TTC549 (cell line): ENCODE measurements around the gene GLIS1.

Experiments used
- FAIRE-seq: peaks from 2 replicates; lab custom pipeline; 2012; peaks lifted over from hg19 to GRCh38; lab: Jason Lieb, UNC

Gene GLIS1

DNA sequence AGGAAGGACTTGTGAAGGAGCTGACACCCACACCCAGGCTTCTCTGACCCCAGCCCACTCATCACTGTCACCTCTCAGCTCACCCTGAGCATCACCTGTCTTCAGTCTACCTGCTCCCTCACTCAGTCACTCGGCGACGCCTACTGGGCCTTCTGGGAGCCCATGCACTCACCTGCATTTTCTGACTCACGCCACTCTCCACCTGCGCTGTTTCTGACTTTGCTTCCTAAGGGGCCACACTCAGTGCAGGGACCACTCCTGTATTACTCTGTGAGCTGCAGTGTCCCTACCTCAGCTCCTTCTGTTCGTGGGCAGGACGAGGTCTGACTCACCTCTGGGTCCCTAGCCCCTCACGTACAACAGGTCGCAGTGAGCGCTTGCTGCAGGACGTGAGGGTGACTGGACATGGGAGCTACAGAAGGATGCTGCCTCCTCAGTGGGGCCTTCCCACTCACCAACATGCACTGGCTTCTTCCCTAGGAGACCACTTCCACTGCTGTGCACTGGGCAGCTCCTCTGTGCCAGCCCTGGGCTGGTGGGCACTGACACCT lies 102.3 kb downstream of the GLIS1 start:
- no peak for FAIRE-seq

- FAIRE-seq: no peak
Observed at GRCh38 chr1:53634571-53634979, 104.4 kb downstream of the GLIS1 start.

DNA sequence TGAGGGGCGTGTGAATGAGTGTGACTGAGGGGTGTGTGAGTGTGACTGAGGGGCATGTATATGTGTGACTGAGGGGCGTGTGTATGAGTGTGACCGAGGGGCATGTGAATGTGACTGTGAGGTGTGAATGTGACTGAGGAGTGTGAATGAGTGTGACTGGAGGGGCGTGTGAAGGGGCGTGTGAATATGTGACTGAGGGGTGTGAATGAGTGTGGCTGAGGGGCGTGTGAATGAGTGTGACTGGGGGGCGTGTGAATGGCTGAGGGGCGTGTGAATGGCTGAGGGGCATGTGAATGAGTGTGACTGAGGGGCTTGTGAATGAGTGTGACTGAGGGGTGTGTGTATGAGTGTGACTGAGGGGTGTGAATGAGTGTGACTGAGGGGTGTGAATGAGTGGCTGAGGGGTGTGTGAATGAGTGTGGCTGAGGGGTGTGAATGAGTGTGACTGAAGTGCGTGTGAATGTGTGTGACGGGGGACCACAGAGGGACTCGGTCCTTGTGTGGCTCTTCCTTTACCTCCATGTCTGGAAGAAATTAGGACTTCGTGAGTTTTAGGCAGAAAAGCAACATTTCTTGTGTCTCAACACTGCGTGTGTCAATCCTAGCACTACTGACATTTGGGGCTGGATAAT lies 105.8 kb downstream of the GLIS1 start:
- FAIRE-seq: no peak

- FAIRE-seq: no peak
Observed at GRCh38 chr1:53631622-53632310, 107.2 kb downstream of the GLIS1 start.

GRCh38 chr1:53629101-53629691 lies 109.8 kb downstream of the GLIS1 start:
- FAIRE-seq: no peak

GRCh38 chr1:53628286-53628955 lies 110.5 kb downstream of the GLIS1 start:
- no peak for FAIRE-seq

- FAIRE-seq: no peak
Observed at GRCh38 chr1:53627666-53628065, 111.3 kb downstream of the GLIS1 start.

- no peak for FAIRE-seq
Observed at GRCh38 chr1:53627031-53627430, 111.9 kb downstream of the GLIS1 start.

GRCh38 chr1:53626616-53627015 lies 112.3 kb downstream of the GLIS1 start:
- no peak for FAIRE-seq

- FAIRE-seq: no peak
Observed at GRCh38 chr1:53625766-53626520, 113.0 kb downstream of the GLIS1 start.

GRCh38 chr1:53625049-53625448 lies 113.9 kb downstream of the GLIS1 start:
- FAIRE-seq: no peak

DNA sequence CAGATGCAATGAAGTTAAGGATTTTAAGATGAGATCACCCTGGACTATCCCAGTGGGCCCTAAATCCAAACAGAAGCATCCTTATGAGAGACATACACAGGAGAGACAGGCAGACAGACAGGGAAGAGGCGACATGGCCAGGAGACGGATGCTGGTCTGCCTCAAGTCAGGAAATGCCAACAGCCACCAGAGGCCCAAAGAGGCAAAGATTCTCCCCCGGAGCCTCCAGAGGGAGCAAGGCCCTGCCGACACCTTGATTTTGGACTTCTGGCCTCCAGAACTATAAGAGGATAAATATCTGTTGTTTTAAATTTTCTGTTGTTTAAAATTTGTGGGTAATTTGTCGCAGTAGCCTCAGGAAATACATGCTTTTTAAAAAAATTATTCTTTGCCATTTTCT lies 116.4 kb downstream of the GLIS1 start:
- FAIRE-seq: no peak

DNA sequence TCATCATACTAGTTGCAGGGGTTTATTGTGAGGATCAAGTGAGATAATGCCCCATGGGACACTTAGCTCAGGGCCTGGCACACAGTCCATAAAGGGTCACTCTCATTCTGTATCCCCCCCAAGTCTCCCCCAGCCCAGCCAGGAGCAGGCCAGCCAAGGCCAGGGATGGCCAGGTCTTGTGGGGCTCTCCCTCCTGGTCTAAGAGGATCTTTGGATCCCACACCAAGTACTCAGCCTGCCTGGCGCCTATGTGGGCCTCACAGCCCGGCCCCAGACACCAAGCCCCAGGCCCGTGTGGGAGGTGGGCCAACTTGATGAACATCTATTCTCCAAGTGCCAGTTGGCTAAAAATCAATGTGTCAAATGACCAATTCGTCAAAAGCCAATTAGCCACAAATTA lies 117.8 kb downstream of the GLIS1 start:
- no peak for FAIRE-seq

DNA sequence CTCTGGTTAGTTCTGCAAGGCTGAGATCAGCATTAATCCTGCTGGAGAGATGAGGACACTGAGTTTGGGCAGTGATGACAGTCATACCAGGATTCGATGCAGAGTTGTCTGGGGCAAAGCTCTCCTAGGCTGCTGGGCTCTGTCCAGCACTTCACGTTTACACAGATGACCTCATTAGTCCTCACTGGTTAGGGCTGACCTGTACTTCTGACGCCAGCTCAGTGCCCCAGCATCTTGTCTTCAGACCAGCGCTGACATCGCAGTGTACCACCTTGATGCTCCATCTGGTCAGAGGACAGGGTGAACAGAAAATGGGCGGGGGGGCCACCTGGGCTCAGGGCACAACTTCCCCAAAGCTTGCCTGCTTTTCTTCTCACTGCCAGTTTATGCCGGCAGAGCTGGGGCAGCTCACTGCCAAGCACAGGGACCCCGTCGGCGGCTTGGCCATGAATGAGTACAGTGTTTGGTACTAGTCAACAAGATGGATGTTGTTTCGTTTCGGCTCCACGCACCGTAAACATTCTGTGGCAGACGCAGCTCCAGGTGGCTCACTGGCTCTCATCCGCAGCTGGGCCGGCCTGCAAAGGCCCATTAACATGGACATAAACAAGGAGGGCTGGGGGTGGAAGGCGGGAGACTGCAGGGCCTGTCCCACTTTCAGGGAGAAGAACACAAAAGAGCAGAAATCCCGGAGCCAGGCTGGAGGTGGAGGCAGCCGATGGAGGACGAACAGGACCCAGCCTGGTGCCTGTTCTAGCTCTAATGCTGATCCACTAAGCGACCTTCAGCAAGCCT lies 118.7 kb downstream of the GLIS1 start:
- FAIRE-seq: no peak

GRCh38 chr1:53619367-53620060 lies 119.5 kb downstream of the GLIS1 start:
- FAIRE-seq: no peak

GRCh38 chr1:53618500-53619366 lies 120.2 kb downstream of the GLIS1 start:
- FAIRE-seq: no peak

- no peak for FAIRE-seq
Observed at GRCh38 chr1:53617851-53618499, 121.0 kb downstream of the GLIS1 start.

- no peak for FAIRE-seq
Observed at GRCh38 chr1:53617382-53617781, 121.6 kb downstream of the GLIS1 start.

- no peak for FAIRE-seq
Observed at GRCh38 chr1:53616927-53617326, 122.0 kb downstream of the GLIS1 start.
